ENCODE data around the gene NXPE4. TPM values are rescaled to one million over a fixed set of nuclear protein-coding genes. Genes with fewer than 3 reads are reported as not detected.
"Not testable (repeated sequence)": the region's sequence is repeated elsewhere in the genome, so short reads cannot be mapped to it uniquely, and the experiment has no call there.

The NXPE4 gene
- polyA plus RNA-seq, 3 donors = not detected

- peaks cover 0 to 10% (median 5%) of the 10 kb centered on the region in 7 donors for H3K9me3 Mint-ChIP-seq
- no peaks in the 10 kb centered on the region for H3K27me3 Mint-ChIP-seq (ENCODE audit: low read depth in 3 of 3)
- no peaks in the 10 kb centered on the region for H3K4me1 ChIP-seq (ENCODE audit: control insufficient read depth in 1 of 2, insufficient read depth in 2 of 2, low read length in 2 of 2)
- 87% methylated on average over 9 of the region's 9 CpGs for WGBS (ENCODE audit: insufficient coverage)
- H3K36me3 Mint-ChIP-seq = no peaks in the 10 kb centered on the region
- no peak overlapping the region for H3K27ac Mint-ChIP-seq
- H3K9me3 ChIP-seq (replicated peaks in 1 of 2; ENCODE audit: control insufficient read depth in 1 of 2, insufficient read depth in 1 of 2, low read length in 2 of 2) = peaks cover 2 to 100% of the 10 kb centered on the region in 2 donors
- H3K4me3 ChIP-seq (replicated peaks in 1 of 3; ENCODE audit: low read depth in 2 of 3, low read length in 3 of 3) = no peak overlapping the region
- intact Hi-C loops (cut with micrococcal nuclease) = no loop called here
- no peak overlapping the region for H2AFZ ChIP-seq (ENCODE audit: insufficient read depth, low read depth, low read length, poor library complexity, severe bottlenecking)
- TF ChIP-seq CTCF (IDR thresholded peaks at IDR 0.05) = no peak
- no peak overlapping the region for H3K4me2 ChIP-seq (replicated peaks; ENCODE audit: extremely low read depth, low read length, poor library complexity, severe bottlenecking)
- no peak overlapping the region for H3K4me3 Mint-ChIP-seq
- no peaks in the 10 kb centered on the region for H3K36me3 ChIP-seq (replicated peaks in 1 of 2; ENCODE audit: control insufficient read depth in 1 of 2, insufficient read depth in 2 of 2, low read length in 2 of 2)
- no peaks in the 10 kb centered on the region for H3K4me1 Mint-ChIP-seq
- no peak overlapping the region for H3K9ac ChIP-seq (ENCODE audit: insufficient read depth, low read length, poor library complexity, severe bottlenecking)
- no peak overlapping the region for H3K27ac ChIP-seq (ENCODE audit: low read depth in 1 of 2, low read length in 2 of 2)
- no peak for DNase-seq
- H3K27me3 ChIP-seq (ENCODE audit: control insufficient read depth in 2 of 2, insufficient read depth in 2 of 2, low read length in 2 of 2) = no peaks in the 10 kb centered on the region
- no peaks in the 10 kb centered on the region for H4K20me1 ChIP-seq (ENCODE audit: insufficient read depth, low read length)
- no peaks in the 10 kb centered on the region for H3K79me2 ChIP-seq (ENCODE audit: insufficient read depth, low read length)
These were observed 17.1 kb upstream of the NXPE4 start for GRCh38 chr11:114612686-114613085.

GRCh38 chr11:114612199-114612598 is 16.6 kb upstream of the NXPE4 start:
- H3K9me3 ChIP-seq (replicated peaks in 1 of 2; ENCODE audit: control insufficient read depth in 1 of 2, insufficient read depth in 1 of 2, low read length in 2 of 2) = peaks cover 2 to 100% of the 10 kb centered on the region in 2 donors
- H3K36me3 ChIP-seq (replicated peaks in 1 of 2; ENCODE audit: control insufficient read depth in 1 of 2, insufficient read depth in 2 of 2, low read length in 2 of 2); H3K9ac ChIP-seq (ENCODE audit: insufficient read depth, low read length, poor library complexity, severe bottlenecking); H2AFZ ChIP-seq (ENCODE audit: insufficient read depth, low read depth, low read length, poor library complexity, severe bottlenecking); H3K4me3 Mint-ChIP-seq; H3K27ac ChIP-seq (ENCODE audit: low read depth in 1 of 2, low read length in 2 of 2); H3K4me2 ChIP-seq (replicated peaks; ENCODE audit: extremely low read depth, low read length, poor library complexity, severe bottlenecking); H3K4me3 ChIP-seq (replicated peaks in 1 of 3; ENCODE audit: low read depth in 2 of 3, low read length in 3 of 3); H3K4me1 Mint-ChIP-seq; H3K4me1 ChIP-seq (ENCODE audit: control insufficient read depth in 1 of 2, insufficient read depth in 2 of 2, low read length in 2 of 2); H3K27me3 Mint-ChIP-seq (ENCODE audit: low read depth in 3 of 3); H3K27ac Mint-ChIP-seq; intact Hi-C loops (cut with micrococcal nuclease); H3K27me3 ChIP-seq (ENCODE audit: control insufficient read depth in 2 of 2, insufficient read depth in 2 of 2, low read length in 2 of 2); DNase-seq; H3K36me3 Mint-ChIP-seq; H4K20me1 ChIP-seq (ENCODE audit: insufficient read depth, low read length); H3K79me2 ChIP-seq (ENCODE audit: insufficient read depth, low read length): not testable (repeated sequence)
- H3K9me3 Mint-ChIP-seq = peaks cover 0 to 14% (median 6%) of the 10 kb centered on the region in 7 donors
- 90% methylated on average over 8 of the region's 9 CpGs for WGBS (ENCODE audit: insufficient coverage)

Data from CD14-positive monocyte (primary cell).